Prostate gland (tissue), 2 donors: Measurements from ENCODE around the gene LEUTX.

Source experiments
- CTCF ChIP-seq, 4 experiments: fragments of 200-600 bp in 2 of 4; fragments of 450-650 bp in 2 of 4; sonication (generic) in 2 of 4; IDR thresholded peaks; 1 replicate in 3 of 4; 2 replicates in 1 of 4; pipeline ENCODE4 v1.5.1; 2016 to 2019; ENCODE audit warnings: antibody characterized with exemption in 4 of 4, mild to moderate bottlenecking in 2 of 4, moderate library complexity in 2 of 4
- POLR2AphosphoS5 ChIP-seq: sonication (generic); formaldehyde crosslinking; IDR thresholded peaks from one replicate; pipeline ENCODE4 v1.6.1; 2017; ENCODE audit warnings: antibody characterized with exemption

- no peak for TF ChIP-seq POLR2AphosphoS5
- no peak for TF ChIP-seq CTCF (IDR thresholded peaks at IDR 0.05)
Observed at GRCh38 chr19:39754544-39754943, 24.1 kb upstream of the LEUTX start.
